Activated CD4-positive, alpha-beta T cell treated with anti-CD3 and anti-CD28 coated beads, Interleukin-2, amount 50 U/mL, for 24 hours (primary cell): ENCODE measurements around the gene EFCC1.

Source experiments
- DNase-seq, 2 donors: peaks; one replicate each; pipeline ENCODE4 v3.0.0-alpha.2; 2020; ENCODE audit warnings: low read depth in 1 of 2, low spot score in 1 of 2

Gene EFCC1

GRCh38 chr3:129014793-129015345, 13.8 kb downstream of the EFCC1 start:
- DNase-seq: no peak

GRCh38 chr3:129015388-129016105, 14.4 kb downstream of the EFCC1 start:
- DNase-seq: peak in 1 of 2 donors; percentile 27

- peak in 1 of 2 donors; percentile 34 for DNase-seq
Measured at GRCh38 chr3:129016356-129016719, 15.2 kb downstream of the EFCC1 start.

- no peak for DNase-seq
Measured at GRCh38 chr3:129016720-129017483, 15.8 kb downstream of the EFCC1 start.

- no peak for DNase-seq
Measured at GRCh38 chr3:129017484-129017899, 16.4 kb downstream of the EFCC1 start.

- DNase-seq: no peak
Measured at GRCh38 chr3:129018271-129018670, 17.2 kb downstream of the EFCC1 start.

GRCh38 chr3:129018751-129019150, 17.6 kb downstream of the EFCC1 start:
- DNase-seq: no peak

GRCh38 chr3:129019266-129019665, 18.2 kb downstream of the EFCC1 start:
- DNase-seq: no peak

GRCh38 chr3:129020691-129021090, 19.6 kb downstream of the EFCC1 start:
- no peak for DNase-seq

GRCh38 chr3:129021140-129021551, 20.0 kb downstream of the EFCC1 start:
- no peak for DNase-seq

GRCh38 chr3:129022114-129023007, 21.3 kb downstream of the EFCC1 start:
- no peak for DNase-seq

GRCh38 chr3:129023008-129023358, 21.9 kb downstream of the EFCC1 start:
- DNase-seq: no peak

GRCh38 chr3:129023909-129024308, 22.8 kb downstream of the EFCC1 start:
- no peak for DNase-seq

GRCh38 chr3:129025108-129025507, 24.0 kb downstream of the EFCC1 start:
- DNase-seq: no peak

GRCh38 chr3:129025691-129026435, 24.8 kb downstream of the EFCC1 start:
- no peak for DNase-seq

GRCh38 chr3:129026728-129027543, 25.8 kb downstream of the EFCC1 start:
- DNase-seq: peak; percentile 77 to 85

GRCh38 chr3:129027544-129027880, 26.4 kb downstream of the EFCC1 start:
- no peak for DNase-seq

- no peak for DNase-seq
Measured at GRCh38 chr3:129028866-129029265, 27.8 kb downstream of the EFCC1 start.

GRCh38 chr3:129030611-129031010, 29.5 kb downstream of the EFCC1 start:
- DNase-seq: no peak
